Adrenal gland (tissue), 5 donors: ENCODE data around the gene MAD2L1BP.

Experiments
- CTCF ChIP-seq, 6 experiments: fragments of 450-650 bp in 4 of 6; fragments of 200-600 bp in 2 of 6; sonication (generic) in 1 of 6; IDR thresholded peaks; 1 replicate in 5 of 6; 2 replicates in 1 of 6; pipeline versions ENCODE4 v1.5.1 to v1.8.0; 2016 to 2021; ENCODE audit warnings: antibody characterized with exemption in 6 of 6, mild to moderate bottlenecking in 2 of 6, moderate library complexity in 1 of 6
- POLR2A ChIP-seq, 2 donors: fragments of 450-650 bp; IDR thresholded peaks; one replicate each; pipeline ENCODE4 v1.6.1; 2017; ENCODE audit warnings: antibody characterized with exemption in 2 of 2, mild to moderate bottlenecking in 2 of 2, moderate library complexity in 1 of 2
- donor health status: DM: no; HTN: no; CAD: no.

GRCh38 chr6:43680308-43681200, 44.9 kb downstream of the MAD2L1BP start:
- TF ChIP-seq POLR2A (IDR thresholded peaks at IDR 0.05) (no peak), CTCF (IDR thresholded peaks at IDR 0.05) (no peak)
